ENCODE measurements around the gene PRR5L.

- TF ChIP-seq CTCF (IDR thresholded peaks at IDR 0.05): no peak
- TF ChIP-seq EP300 (IDR thresholded peaks at IDR 0.05): no peak
- no peak for TF ChIP-seq POLR2AphosphoS5 (IDR thresholded peaks at IDR 0.05)
- no peak for TF ChIP-seq POLR2A (IDR thresholded peaks at IDR 0.05)
Observed at GRCh38 chr11:36361472-36361871, 65.4 kb downstream of the PRR5L start.
